ENCODE results near the gene TEX29.

GRCh38 chr13:111368091-111368490 lies 47.6 kb downstream of the TEX29 start:
- TF ChIP-seq POLR2A (IDR thresholded peaks at IDR 0.05; ENCODE audit: low read depth, low read length) (no peak), POLR2AphosphoS5 (IDR thresholded peaks at IDR 0.05; ENCODE audit: low read depth, low read length) (no peak)

Measured in GM12892 (cell line).